Testis (tissue), 2 donors: ENCODE measurements around the gene RYR3.

ENCODE experiments used
- CTCF ChIP-seq, 3 experiments: fragments of 450-650 bp in 2 of 3; fragments of 200-600 bp in 1 of 3; sonication (generic) in 1 of 3; IDR thresholded peaks; one replicate each; pipeline ENCODE4 v1.5.1; 2016 to 2019; ENCODE audit warnings: antibody characterized with exemption in 3 of 3, mild to moderate bottlenecking in 2 of 3, moderate library complexity in 1 of 3
- POLR2A ChIP-seq: fragments of 450-650 bp; IDR thresholded peaks from one replicate; pipeline ENCODE4 v1.6.1; 2017; ENCODE audit warnings: antibody characterized with exemption, mild to moderate bottlenecking, moderate library complexity

- TF ChIP-seq CTCF (IDR thresholded peaks at IDR 0.05), result no peak
- no peak for TF ChIP-seq POLR2A
These were observed 197.9 kb downstream of the RYR3 start for GRCh38 chr15:33508703-33509102.
